Caco-2 (cell line): ENCODE data around the gene NCBP2L. TPM values are rescaled to one million over a fixed set of nuclear protein-coding genes. Genes with fewer than 3 reads are reported as not detected.

ENCODE experiments used
- BruUV-seq: library from RNA; stranded (reverse); fragments of 400-500 nt; replicated peaks from 2 replicates; lab custom pipeline; 2021; lab: Mats Ljungman, UMichigan
- CTCF ChIA-PET: fragments of 300-600 bp; sonication (Branson Sonifier 250); formaldehyde crosslinking; loops from one replicate; lab custom pipeline; 2022; ENCODE audit warnings: antibody characterized with exemption; lab: Charles Lee
- POLR2A ChIA-PET: fragments of 300-600 bp; sonication (Branson Sonifier 250); formaldehyde crosslinking; loops from one replicate; lab custom pipeline; 2022; ENCODE audit warnings: antibody characterized with exemption; lab: Charles Lee
- DNase-seq, 2 experiments: peaks; one replicate each; pipeline versions ENCODE4 v3.0.0 to v3.0.0-alpha.2; 2020 to 2022
- H3K27me3 ChIP-seq: replicated peaks from 2 replicates; pipeline ENCODE4 v1.6.0; 2011; ENCODE audit warnings: low read length; ENCODE audit not compliant: control insufficient read depth, insufficient read depth
- H3K36me3 ChIP-seq: 2 replicates; pipeline ENCODE4 v1.5.1; 2011; ENCODE audit warnings: low read length; ENCODE audit not compliant: control insufficient read depth, insufficient read depth
- H3K4me1 ChIP-seq: fragments of 250-450 bp; sonication (Bioruptor Pico); 2 replicates; pipeline ENCODE4 v1.5.1; 2020; ENCODE audit warnings: mild to moderate bottlenecking
- H3K4me3 ChIP-seq: 2 replicates; pipeline ENCODE4 v1.5.1; 2011; ENCODE audit warnings: low read depth, mild to moderate bottlenecking, control low read depth, low read length
- H3K9me3 ChIP-seq: fragments of 250-450 bp; sonication (Bioruptor Pico); 2 replicates; pipeline ENCODE4 v1.5.1; 2020; ENCODE audit warnings: mild to moderate bottlenecking, moderate library complexity
- H3K27ac Mint-ChIP-seq: one replicate; pipeline ENCODE4 v1.8.0; 2022; ENCODE audit warnings: mixed read lengths; ENCODE audit not compliant: unreplicated experiment
- H3K27me3 Mint-ChIP-seq: one replicate; pipeline ENCODE4 v1.8.0; 2022; ENCODE audit warnings: mixed read lengths; ENCODE audit not compliant: insufficient read depth, unreplicated experiment
- H3K36me3 Mint-ChIP-seq: one replicate; pipeline ENCODE4 v1.8.0; 2022; ENCODE audit warnings: mild to moderate bottlenecking, mixed read lengths; ENCODE audit not compliant: insufficient read depth, unreplicated experiment
- H3K4me1 Mint-ChIP-seq: one replicate; pipeline ENCODE4 v1.8.0; 2022; ENCODE audit warnings: low read depth, mixed read lengths; ENCODE audit not compliant: unreplicated experiment
- H3K4me3 Mint-ChIP-seq: one replicate; pipeline ENCODE4 v1.8.0; 2022; ENCODE audit warnings: mild to moderate bottlenecking, moderate library complexity, mixed read lengths; ENCODE audit not compliant: unreplicated experiment
- H3K9me3 Mint-ChIP-seq: one replicate; pipeline ENCODE4 v1.8.0; 2022; ENCODE audit warnings: mixed read lengths; ENCODE audit not compliant: unreplicated experiment
- CTCF ChIP-seq, 2 experiments: fragments of 200-600 bp in 1 of 2; IDR thresholded peaks; 1 replicate in 1 of 2; 2 replicates in 1 of 2; pipeline versions ENCODE4 v1.5.1 to v1.8.0; 2011 to 2022; ENCODE audit warnings: antibody characterized with exemption in 1 of 2, control low read depth in 1 of 2, inconsistent platforms in 1 of 2, low read depth in 1 of 2, low read length in 1 of 2, mild to moderate bottlenecking in 1 of 2, moderate library complexity in 1 of 2; ENCODE audit not compliant: insufficient read depth in 1 of 2, severe bottlenecking in 1 of 2, unreplicated experiment in 1 of 2
- intact Hi-C: fragments of 100-400 bp; cut with micrococcal nuclease; formaldehyde crosslinking; loops from one replicate; pipeline ENCODE4 v1.10.0; 2022; ENCODE audit not compliant: unreplicated experiment
- total RNA-seq: library from RNA; stranded (reverse); gene quantifications from 2 replicates; pipeline ENCODE4 v1.2.3, GENCODE V29; 2022

NCBP2L gene
- total RNA-seq, 1 experiment from 2014 or later, result not detected

DNA sequence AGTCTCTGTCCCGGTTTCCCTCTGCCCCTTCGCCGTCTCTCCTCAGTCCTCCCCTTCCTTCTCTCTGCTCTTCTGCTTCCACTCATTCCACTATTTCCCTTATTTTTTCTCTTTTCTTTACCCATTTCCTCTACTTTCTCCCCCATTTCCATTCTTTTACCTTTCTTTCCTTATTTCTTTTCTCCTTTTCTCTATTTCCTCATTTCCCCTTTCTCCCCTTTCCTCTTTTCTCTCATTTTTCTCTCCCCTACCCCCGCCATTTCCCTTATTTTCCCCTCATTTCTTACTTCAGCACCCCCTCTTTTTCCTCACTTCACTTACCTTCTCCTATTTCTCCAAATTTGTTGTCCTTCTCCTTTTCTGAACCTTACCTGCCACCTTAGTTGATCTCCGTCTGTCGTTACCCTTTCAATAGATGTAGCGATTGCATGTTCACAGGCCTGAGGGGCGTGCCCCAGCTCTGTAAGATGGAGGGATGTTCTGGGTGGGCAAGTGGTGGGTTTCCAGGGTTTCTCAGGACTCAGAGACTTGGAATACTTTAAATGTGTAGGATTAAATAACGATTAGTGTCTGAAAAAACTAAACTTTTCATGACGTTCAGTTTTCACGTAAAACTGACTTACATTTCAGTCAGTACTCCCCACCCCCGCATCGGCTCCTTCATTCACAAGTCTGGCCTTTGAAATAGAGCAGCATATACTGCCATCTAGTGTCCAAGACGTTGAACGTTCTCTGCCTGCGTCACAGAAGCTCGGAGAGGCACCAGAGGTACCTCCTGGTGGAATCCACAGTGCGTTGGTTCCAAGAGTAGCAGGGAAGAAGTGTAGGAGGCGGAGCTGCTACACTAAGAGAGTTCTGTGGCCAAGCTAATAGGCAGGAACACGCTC is 641 bp upstream of the NCBP2L start:
- TF ChIP-seq CTCF (IDR thresholded peaks at IDR 0.05; ENCODE audit: insufficient read depth in 1 of 2, low read depth in 1 of 2, low read length in 1 of 2, severe bottlenecking in 1 of 2, unreplicated experiment in 1 of 2), result peak; percentile 52 to 60
- H3K4me1 ChIP-seq, result no peaks in the 10 kb centered on the region
- Mint-ChIP-seq H3K4me1 (peaks cover 12% of the 10 kb centered on the region), H3K27ac (no peak overlapping the region), H3K9me3 (no peaks in the 10 kb centered on the region), H3K4me3 (peak overlapping the region; percentile 66), H3K36me3 (no peaks in the 10 kb centered on the region), H3K27me3 (peaks cover 8% of the 10 kb centered on the region)
- no peaks in the 10 kb centered on the region for H3K27me3 ChIP-seq
- no peaks in the 10 kb centered on the region for H3K9me3 ChIP-seq
- DNase-seq, result peak; percentile 71 to 72
- no peak overlapping the region for H3K4me3 ChIP-seq
- ChIA-PET CTCF (interaction anchor here (0.6 to 1.5 kb wide), 7 partner anchors 99 to 149 kb away, joined by 3 to 11 read pairs (median 5); partner anchors contain the start of gene PRPS1), POLR2A (no interaction called here)
- intact Hi-C loops, result loop anchor here (1.0 to 10.0 kb wide), 6 partner anchors 58 to 750 kb away; no protein-coding TSS in a partner anchor
- no peaks in the 10 kb centered on the region for H3K36me3 ChIP-seq
- BruUV-seq, result no TSS peak

- ChIA-PET POLR2A (no interaction called here), CTCF (interaction anchor here (0.7 kb wide), 1 partner anchor 886 kb away, joined by 7 read pairs; no protein-coding TSS in a partner anchor)
- no peak for DNase-seq
- no peak overlapping the region for H3K27ac Mint-ChIP-seq
- H3K36me3 Mint-ChIP-seq, result no peaks in the 10 kb centered on the region
- Histone ChIP-seq H3K4me1 (no peaks in the 10 kb centered on the region), H3K4me3 (no peak overlapping the region), H3K36me3 (no peaks in the 10 kb centered on the region), H3K9me3 (no peaks in the 10 kb centered on the region), H3K27me3 (no peaks in the 10 kb centered on the region)
- H3K27me3 Mint-ChIP-seq, result peaks cover 11% of the 10 kb centered on the region
- intact Hi-C loops, result no loop called here
- no TSS peak for BruUV-seq
- no peak overlapping the region for H3K4me3 Mint-ChIP-seq
- no peak for TF ChIP-seq CTCF (IDR thresholded peaks at IDR 0.05; ENCODE audit: insufficient read depth in 1 of 2, low read depth in 1 of 2, low read length in 1 of 2, severe bottlenecking in 1 of 2, unreplicated experiment in 1 of 2)
- H3K4me1 Mint-ChIP-seq, result peaks cover 12% of the 10 kb centered on the region
- H3K9me3 Mint-ChIP-seq, result no peaks in the 10 kb centered on the region
Observed at GRCh38 chrX:107780525-107780924, 3.0 kb downstream of the NCBP2L start.

DNA sequence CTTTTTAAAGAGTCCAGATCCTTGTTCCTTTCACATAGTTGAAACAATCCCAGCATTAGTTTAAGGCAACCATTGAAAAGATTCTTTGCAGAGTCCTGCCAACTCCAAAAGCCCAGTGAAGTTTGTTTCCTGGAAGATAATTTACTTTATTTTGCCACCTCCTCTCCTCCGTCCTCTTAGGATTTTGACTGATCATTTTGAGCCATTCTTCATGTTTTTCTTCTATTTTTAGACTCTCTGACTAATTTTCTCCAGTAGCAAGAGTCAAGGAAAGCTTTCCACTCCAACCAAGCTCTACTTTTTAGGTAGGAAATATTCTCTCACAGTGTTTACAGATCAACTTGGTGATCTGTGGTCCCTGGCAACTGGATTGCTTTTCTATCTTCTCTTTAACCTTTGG is 10.3 kb downstream of the NCBP2L start:
- ChIA-PET POLR2A (no interaction called here), CTCF (no interaction called here)
- TF ChIP-seq CTCF (IDR thresholded peaks at IDR 0.05; ENCODE audit: insufficient read depth in 1 of 2, low read depth in 1 of 2, low read length in 1 of 2, severe bottlenecking in 1 of 2, unreplicated experiment in 1 of 2), result no peak
- H3K27ac Mint-ChIP-seq, result no peak overlapping the region
- H3K36me3 Mint-ChIP-seq, result no peaks in the 10 kb centered on the region
- Histone ChIP-seq H3K36me3 (no peaks in the 10 kb centered on the region), H3K9me3 (no peaks in the 10 kb centered on the region), H3K4me3 (no peak overlapping the region), H3K27me3 (no peaks in the 10 kb centered on the region), H3K4me1 (no peaks in the 10 kb centered on the region)
- no TSS peak for BruUV-seq
- no peak for DNase-seq
- H3K27me3 Mint-ChIP-seq, result peaks cover 9% of the 10 kb centered on the region
- no peaks in the 10 kb centered on the region for H3K4me1 Mint-ChIP-seq
- H3K9me3 Mint-ChIP-seq, result no peaks in the 10 kb centered on the region
- intact Hi-C loops, result no loop called here
- H3K4me3 Mint-ChIP-seq, result no peak overlapping the region
